H1 (cell line): ENCODE data around the gene DCXR. TPM values are rescaled to one million over a fixed set of nuclear protein-coding genes. Genes with fewer than 3 reads are reported as not detected.

Source experiments
- CTCF ChIA-PET: fragments of 300-600 bp; sonication (Branson Sonifier 250); formaldehyde crosslinking; loops from one replicate; lab custom pipeline; 2021; ENCODE audit not compliant: partially characterized antibody; lab: Charles Lee
- POLR2A ChIA-PET: fragments of 300-600 bp; sonication (Branson Sonifier 250); formaldehyde crosslinking; loops from one replicate; lab custom pipeline; 2021; ENCODE audit warnings: inconsistent platforms; ENCODE audit not compliant: partially characterized antibody; lab: Charles Lee
- DNase-seq, 2 experiments: peaks; one replicate each; pipeline versions ENCODE4 v3.0.0 to v3.0.0-alpha.2; 2010 to 2022; ENCODE audit warnings: low spot score in 2 of 2, low read depth in 1 of 2, mixed read lengths in 1 of 2
- FAIRE-seq: peaks from 2 replicates; lab custom pipeline; 2011; peaks lifted over from hg19 to GRCh38; lab: Jason Lieb, UNC
- H2AFZ ChIP-seq: 2 replicates; pipeline ENCODE4 v1.8.1; 2012; ENCODE audit warnings: low read length, inconsistent platforms
- H2AK5ac ChIP-seq: 2 replicates; pipeline ENCODE4 v1.6.1; 2013; ENCODE audit warnings: low read depth, low read length
- H2BK120ac ChIP-seq: replicated peaks from 2 replicates; pipeline ENCODE3; 2013; ENCODE audit warnings: low read depth, low read length, inconsistent platforms
- H2BK12ac ChIP-seq: 2 replicates; pipeline ENCODE4 v1.6.1; 2013; ENCODE audit warnings: low read depth, low read length
- H2BK15ac ChIP-seq: 2 replicates; pipeline ENCODE4 v1.6.1; 2013; ENCODE audit warnings: low read length
- H2BK20ac ChIP-seq: 2 replicates; pipeline ENCODE4 v1.6.1; 2013; ENCODE audit warnings: low read length
- H2BK5ac ChIP-seq: 2 replicates; pipeline ENCODE4 v1.6.1; 2013; ENCODE audit warnings: low read depth, low read length
- H3K14ac ChIP-seq: 2 replicates; pipeline ENCODE4 v1.6.1; 2013; ENCODE audit warnings: inconsistent platforms; ENCODE audit not compliant: insufficient read length
- H3K18ac ChIP-seq: 2 replicates; pipeline ENCODE4 v1.6.1; 2013; ENCODE audit warnings: low read length; ENCODE audit errors: extremely low read depth
- H3K23ac ChIP-seq: 2 replicates; pipeline ENCODE4 v1.6.1; 2013; ENCODE audit warnings: inconsistent platforms; ENCODE audit not compliant: insufficient read length
- H3K23me2 ChIP-seq: 2 replicates; pipeline ENCODE4 v1.6.1; 2013; ENCODE audit warnings: low read depth, low read length
- H3K27ac ChIP-seq: 2 replicates; pipeline ENCODE4 v1.6.1; 2011; ENCODE audit warnings: low read depth, low read length, inconsistent platforms
- H3K27me3 ChIP-seq, 4 experiments: replicated peaks in 1 of 4; 1 replicate in 1 of 4; 2 replicates in 3 of 4; pipeline versions ENCODE4 v1.6.1 to v1.8.1; 2011 to 2013; ENCODE audit warnings: low read length in 3 of 4, mild to moderate bottlenecking in 3 of 4, inconsistent platforms in 2 of 4, mixed read lengths in 2 of 4, moderate library complexity in 1 of 4; ENCODE audit not compliant: control insufficient read depth in 3 of 4, insufficient read depth in 3 of 4; ENCODE audit errors: extremely low read depth in 1 of 4
- H3K36me3 ChIP-seq, 4 experiments: 2 replicates each; pipeline versions ENCODE4 v1.6.1 to v1.8.1; 2011 to 2013; ENCODE audit warnings: mild to moderate bottlenecking in 4 of 4, low read length in 3 of 4, moderate library complexity in 2 of 4, control low read depth in 1 of 4, inconsistent platforms in 1 of 4; ENCODE audit not compliant: insufficient read depth in 4 of 4, control insufficient read depth in 2 of 4
- H3K4ac ChIP-seq: replicated peaks from 2 replicates; pipeline ENCODE3; 2013; ENCODE audit warnings: low read length, low read depth, mixed read lengths, inconsistent platforms; ENCODE audit not compliant: insufficient read length
- H3K4me1 ChIP-seq, 4 experiments: replicated peaks in 1 of 4; 1 replicate in 1 of 4; 2 replicates in 3 of 4; pipeline versions ENCODE4 v1.6.1 to v1.8.1; 2011 to 2013; ENCODE audit warnings: low read length in 3 of 4, inconsistent platforms in 2 of 4, mixed read lengths in 1 of 4; ENCODE audit not compliant: insufficient read depth in 4 of 4, control insufficient read depth in 3 of 4
- H3K4me2 ChIP-seq, 2 experiments: 2 replicates each; pipeline versions ENCODE4 v1.6.1 to v1.8.1; 2011 to 2013; ENCODE audit warnings: low read depth in 2 of 2, low read length in 2 of 2, control low read depth in 1 of 2, inconsistent platforms in 1 of 2, mild to moderate bottlenecking in 1 of 2; ENCODE audit not compliant: insufficient read depth in 1 of 2
- H3K4me3 ChIP-seq, 4 experiments: fragments of 200-600, 300-600 bp in 1 of 4; sonication (generic), shearing (Covaris generic), sonication (Bioruptor Twin) in 1 of 4; 2 replicates each; pipeline versions ENCODE4 v1.5.1 to v1.8.1; 2011 to 2016; ENCODE audit warnings: low read length in 4 of 4, low read depth in 3 of 4, control low read depth in 2 of 4, inconsistent platforms in 2 of 4, mild to moderate bottlenecking in 2 of 4, mixed read lengths in 1 of 4, moderate library complexity in 1 of 4; ENCODE audit not compliant: insufficient read depth in 2 of 4; ENCODE audit errors: extremely low read depth in 1 of 4
- H3K56ac ChIP-seq: replicated peaks from 2 replicates; pipeline ENCODE3; 2013; ENCODE audit warnings: low read depth, mild to moderate bottlenecking, mixed read lengths, low read length, inconsistent platforms; ENCODE audit not compliant: insufficient read length
- H3K79me1 ChIP-seq: 2 replicates; pipeline ENCODE4 v1.6.1; 2013; ENCODE audit warnings: low read depth, low read length, control low read depth
- H3K79me2 ChIP-seq, 2 experiments: 2 replicates each; pipeline versions ENCODE4 v1.6.1 to v1.8.1; 2012 to 2013; ENCODE audit warnings: low read length in 2 of 2, mild to moderate bottlenecking in 2 of 2, inconsistent platforms in 1 of 2; ENCODE audit not compliant: insufficient read depth in 2 of 2, control insufficient read depth in 1 of 2
- H3K9ac ChIP-seq, 4 experiments: replicated peaks in 1 of 4; 1 replicate in 1 of 4; 2 replicates in 3 of 4; pipeline versions ENCODE4 v1.6.1 to v1.8.1; 2011 to 2013; ENCODE audit warnings: low read depth in 3 of 4, low read length in 3 of 4, control low read depth in 2 of 4, mild to moderate bottlenecking in 2 of 4, moderate library complexity in 2 of 4, inconsistent platforms in 1 of 4; ENCODE audit errors: extremely low read depth in 1 of 4
- H3K9me3 ChIP-seq, 2 experiments: 2 replicates each; pipeline versions ENCODE4 v1.6.1 to v1.8.1; 2012 to 2013; ENCODE audit warnings: mild to moderate bottlenecking in 2 of 2, moderate library complexity in 2 of 2, control low read depth in 1 of 2, inconsistent platforms in 1 of 2, low read depth in 1 of 2, low read length in 1 of 2, mixed read lengths in 1 of 2; ENCODE audit not compliant: insufficient read depth in 2 of 2
- H4K20me1 ChIP-seq, 2 experiments: replicated peaks in 1 of 2; 2 replicates each; pipeline versions ENCODE3 to v1.8.1; 2011 to 2013; ENCODE audit warnings: inconsistent platforms in 2 of 2, low read length in 2 of 2, mild to moderate bottlenecking in 1 of 2; ENCODE audit not compliant: insufficient read depth in 2 of 2, control insufficient read depth in 1 of 2
- H4K5ac ChIP-seq: 2 replicates; pipeline ENCODE4 v1.6.1; 2013; ENCODE audit warnings: low read length, low read depth, mixed read lengths, inconsistent platforms; ENCODE audit not compliant: insufficient read length
- H4K8ac ChIP-seq: 2 replicates; pipeline ENCODE4 v1.8.0; 2013; ENCODE audit warnings: mild to moderate bottlenecking, moderate library complexity, low read length, inconsistent platforms; ENCODE audit not compliant: insufficient read depth; ENCODE audit errors: extremely low read depth
- H4K91ac ChIP-seq: replicated peaks from 2 replicates; pipeline ENCODE3; 2013; ENCODE audit warnings: low read length, mixed read lengths, inconsistent platforms; ENCODE audit not compliant: insufficient read length
- BRCA1 ChIP-seq: IDR thresholded peaks from 2 replicates; pipeline ENCODE4 v1.6.1; 2012; ENCODE audit warnings: low read depth, low read length, improper control_type of control experiment
- CBX8 ChIP-seq: fragments of 300-800, 300-1000 bp; sonication (generic); IDR thresholded peaks from 2 replicates; pipeline ENCODE4 v1.7.1; 2016; ENCODE audit warnings: low read depth, low read length, borderline replicate concordance
- CEBPB ChIP-seq: IDR thresholded peaks from 2 replicates; pipeline ENCODE4 v1.6.1; 2012; ENCODE audit warnings: low read depth, low read length
- CHD1 ChIP-seq: IDR thresholded peaks from 2 replicates; pipeline ENCODE4 v1.6.1; 2012; ENCODE audit warnings: low read depth, low read length, improper control_type of control experiment
- EGR1 ChIP-seq: IDR thresholded peaks from 2 replicates; pipeline ENCODE4 v1.6.1; 2011; ENCODE audit warnings: low read depth, low read length, borderline replicate concordance
- HDAC6 ChIP-seq: IDR thresholded peaks from one replicate; pipeline ENCODE4 v1.7.1; 2012; ENCODE audit warnings: low read depth, mild to moderate bottlenecking, inconsistent platforms, low read length, moderate library complexity
- POU5F1 ChIP-seq: IDR thresholded peaks from 2 replicates; pipeline ENCODE4 v1.6.1; 2011; ENCODE audit warnings: low read depth, mild to moderate bottlenecking, low read length, moderate library complexity
- RNF2 ChIP-seq: fragments of 200-900, 300-1000 bp; sonication (generic); IDR thresholded peaks from 2 replicates; pipeline ENCODE4 v1.7.1; 2016; ENCODE audit warnings: borderline replicate concordance, low read depth, mild to moderate bottlenecking, antibody characterized with exemption, low read length; ENCODE audit not compliant: poor library complexity, severe bottlenecking; ENCODE audit errors: missing control alignments
- SIRT6 ChIP-seq: IDR thresholded peaks from one replicate; pipeline ENCODE4 v1.7.1; 2012; ENCODE audit warnings: low read length, inconsistent platforms
- TAF7 ChIP-seq: optimal IDR thresholded peaks from 2 replicates; pipeline ENCODE3; 2011; ENCODE audit warnings: low read depth, mild to moderate bottlenecking, inconsistent platforms, low read length, moderate library complexity, borderline replicate concordance
- TEAD4 ChIP-seq: IDR thresholded peaks from 2 replicates; pipeline ENCODE4 v1.6.1; 2012; ENCODE audit warnings: low read depth, low read length, inconsistent platforms, mixed read lengths
- WGBS, 2 experiments: shearing (Covaris generic) in 1 of 2; methylation state at CpG; one replicate each; pipeline versions ENCODE4 v1.1.6 to v1.1.7; 2013 to 2015; ENCODE audit warnings: low lambda C conversion rate in 2 of 2, mixed read lengths in 2 of 2, inconsistent platforms in 1 of 2, low coverage in 1 of 2, missing lambda C conversion rate in 1 of 2; ENCODE audit not compliant: insufficient replicate concordance in 2 of 2, insufficient coverage in 1 of 2, insufficient read length in 1 of 2; ENCODE audit errors: extremely low coverage in 1 of 2, missing lambda C conversion rate in 1 of 2; 5-methylcytosine and 5-hydroxymethylcytosine counted together
- polyA plus RNA-seq, 7 experiments: library from polyadenylated mRNA; depleted of rRNA in 3 of 7; stranded (reverse) in 5 of 7; unstranded in 2 of 7; fragments of >200 nt in 5 of 7; fragments of 200-250 nt in 2 of 7; gene quantifications; 1 replicate in 5 of 7; 2 replicates in 1 of 7; 4 replicates in 1 of 7; pipeline versions ENCODE4 v1.2.1 to v1.2.3, GENCODE V29; 2011 to 2013; ENCODE audit warnings: missing spikeins in 2 of 7, mixed read lengths in 2 of 7
- total RNA-seq: library from RNA; stranded (reverse); fragmentation: NEBNext Ultra II Directional; extraction: Animal tissue kit (Norgen Biotek cat#: 25700); gene quantifications from 2 replicates; pipeline ENCODE4 v1.2.1, GENCODE V29; 2021
- TF ChIP-seq, protein P1 (sequence below): IDR thresholded peaks from 2 replicates; pipeline ENCODE4 v1.6.1; 2012; ENCODE audit warnings: inconsistent platforms

DCXR gene
- total and polyA plus RNA-seq, 2 of the 8 experiments (the other 6 are each of a cell fraction or from before 2014, with no cell fraction given) = 96.3 to 212 TPM

DNA sequence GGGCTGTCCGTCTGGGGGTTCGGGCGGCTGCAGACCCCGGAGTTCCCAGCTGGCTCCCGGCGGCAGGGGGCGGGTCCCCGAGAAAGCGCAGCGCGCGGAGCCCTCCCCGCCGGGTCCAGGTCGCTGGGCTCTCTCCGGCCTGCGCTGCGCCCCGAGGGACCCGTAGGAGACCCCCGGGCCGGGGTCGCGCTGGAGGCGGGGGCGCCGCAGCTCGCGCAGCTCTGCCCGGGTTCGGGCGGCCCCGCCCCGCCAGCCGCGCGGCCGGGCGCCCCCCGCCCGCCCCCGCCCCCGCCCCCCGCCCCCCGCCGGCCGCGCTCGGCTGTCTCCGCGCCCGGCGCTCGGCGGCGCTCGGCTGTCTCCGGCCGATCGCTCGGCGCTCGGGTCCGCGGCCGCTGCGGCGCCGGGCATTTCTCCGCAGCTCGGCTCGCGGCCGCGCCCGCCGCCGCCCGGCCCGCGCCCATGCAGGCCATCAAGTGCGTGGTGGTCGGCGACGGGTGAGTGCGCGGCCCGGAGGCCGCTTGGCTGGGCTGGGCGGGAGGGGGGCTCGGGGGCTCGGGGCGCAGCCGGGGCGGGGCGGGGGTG, 6.1 kb downstream of the DCXR start, which contains the start of gene RAC3:
Gene RAC3, plus strand, starts transcription at position 376 of the 582 bp plus-strand sequence. Its CDS starts 84 bp downstream, at position 460.
- Histone ChIP-seq H4K8ac (peak within 1 kb of the TSS; percentile 80), H2AK5ac (peak within 1 kb of the TSS; percentile 41; the same call in 1 of the 2 replicates), H4K5ac (peak within 1 kb of the TSS; percentile 21), H3K27ac (no peak within 1 kb of the TSS), H4K91ac (peak within 1 kb of the TSS; percentile 89), H2BK15ac (no peak within 1 kb of the TSS), H3K27me3 (no peaks in the 10 kb centered on the region), H3K4ac (peak within 1 kb of the TSS; percentile 97), H3K9me3 (no peaks in the 10 kb centered on the region), H3K79me2 (peaks cover 0 to 2% of the 10 kb centered on the region in 2 experiments; a peak in 1 of 4 replicates), H3K14ac (no peak within 1 kb of the TSS), H2BK12ac (0 out of 2 replicates have a peak within 1 kb of the TSS, but pooled peaks have one; percentile 17), H3K23me2 (peaks cover 7% of the 10 kb centered on the region; the same call in 1 of the 2 replicates), H3K9ac (peak within 1 kb of the TSS in 3 of 4 experiments; percentile 48 to 69 (median 53); a peak in 4 of 7 replicates), H3K56ac (peak within 1 kb of the TSS; percentile 79), H4K20me1 (peaks cover 2 to 19% of the 10 kb centered on the region in 2 experiments), H3K4me2 (peak within 1 kb of the TSS; percentile 80 to 94), H2AFZ (no peak within 1 kb of the TSS; the same call in 1 of the 2 replicates), H3K79me1 (peaks cover 3% of the 10 kb centered on the region; the same call in 1 of the 2 replicates), H2BK120ac (peak within 1 kb of the TSS; percentile 10), H2BK5ac (0 out of 2 replicates have a peak within 1 kb of the TSS, but pooled peaks have one; percentile 44), H3K4me3 (peak within 1 kb of the TSS; percentile 56 to 80 (median 59)), H3K36me3 (no peaks in the 10 kb centered on the region; a peak in 2 of 8 replicates), H3K4me1 (peaks cover 0 to 13% (median 4%) of the 10 kb centered on the region in 4 experiments; a peak in 5 of 7 replicates), H2BK20ac (no peak within 1 kb of the TSS), H3K23ac (no peak within 1 kb of the TSS), H3K18ac (peak within 1 kb of the TSS; percentile 71)
- 0% methylated on average over 27 of the region's 96 CpGs; no CpG with 5 or more reads in 1 of the 2 experiments for WGBS, 2 experiments
- CTCF ChIA-PET = interaction anchor here (0.7 to 3.1 kb wide), 15 partner anchors 9 to 203 kb away, joined by 3 to 40 read pairs (median 8); partner anchors contain the start of genes CENPX, DUS1L and LRRC45
- no peak for DNase-seq
- POLR2A ChIA-PET = interaction anchor here (0.9 to 4.9 kb wide), 12 partner anchors 9 to 105 kb away, joined by 3 to 38 read pairs (median 10); partner anchors contain the start of genes CENPX, FASN, GPS1 and LRRC45
- no peak for FAIRE-seq
- TF ChIP-seq CEBPB (no peak), RNF2 (no peak), EGR1 (no peak), HDAC6 (no peak), TEAD4 (no peak), CHD1 (no peak), TAF7 (peak; percentile 8), BRCA1 (no peak), POU5F1 (no peak), CBX8 (no peak), SIRT6 (no peak)
- TF ChIP-seq, protein P1, sequence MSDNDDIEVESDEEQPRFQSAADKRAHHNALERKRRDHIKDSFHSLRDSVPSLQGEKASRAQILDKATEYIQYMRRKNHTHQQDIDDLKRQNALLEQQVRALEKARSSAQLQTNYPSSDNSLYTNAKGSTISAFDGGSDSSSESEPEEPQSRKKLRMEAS = no peak
